Right ventricle myocardium superior (tissue), 1 donor: Measurements from ENCODE around the gene ATP13A2. TPM values are rescaled to one million over a fixed set of nuclear protein-coding genes. Genes with fewer than 3 reads are reported as not detected.

Experiments
- ATAC-seq: fragments of 200-7000 bp; cut with Tn5 transposase; one replicate; pipeline ENCODE4 v1.9.1; 2020; ENCODE audit warnings: mild to moderate bottlenecking; ENCODE audit not compliant: poor library complexity
- DNase-seq: peaks from one replicate; pipeline ENCODE4 v3.0.0-alpha.2; 2020
- intact Hi-C: fragments of 100-400 bp; cut with DNase I; formaldehyde crosslinking; loops from one replicate; pipeline ENCODE4 v1.11.2; 2022
- total RNA-seq: library from RNA; stranded (reverse); fragmentation: NEBNext Ultra II Directional; extraction: Animal tissue kit (Norgen Biotek cat#: 25700); gene quantifications from one replicate; pipeline ENCODE4 v1.2.1, GENCODE V29; 2021
- donor health status: DM: no; HTN: yes; CAD: no; lungs with severe emphysema.

ATP13A2 gene
- total RNA-seq, 1 donor from 2014 or later, result 15.6 TPM

GRCh38 chr1:17012775-17013490 lies 1.2 kb upstream of the ATP13A2 start:
- ATAC-seq (no peak), DNase-seq (no peak)
- intact Hi-C loops, result no loop called here

GRCh38 chr1:17011092-17011438 lies 663 bp downstream of the ATP13A2 start:
- ATAC-seq (peak; percentile 10), DNase-seq (no peak)
- intact Hi-C loops, result no loop called here

- intact Hi-C loops, result no loop called here
- DNase-seq (no peak), ATAC-seq (peak; percentile 14)
Measured at GRCh38 chr1:17009706-17010105, 2.0 kb downstream of the ATP13A2 start.

DNA sequence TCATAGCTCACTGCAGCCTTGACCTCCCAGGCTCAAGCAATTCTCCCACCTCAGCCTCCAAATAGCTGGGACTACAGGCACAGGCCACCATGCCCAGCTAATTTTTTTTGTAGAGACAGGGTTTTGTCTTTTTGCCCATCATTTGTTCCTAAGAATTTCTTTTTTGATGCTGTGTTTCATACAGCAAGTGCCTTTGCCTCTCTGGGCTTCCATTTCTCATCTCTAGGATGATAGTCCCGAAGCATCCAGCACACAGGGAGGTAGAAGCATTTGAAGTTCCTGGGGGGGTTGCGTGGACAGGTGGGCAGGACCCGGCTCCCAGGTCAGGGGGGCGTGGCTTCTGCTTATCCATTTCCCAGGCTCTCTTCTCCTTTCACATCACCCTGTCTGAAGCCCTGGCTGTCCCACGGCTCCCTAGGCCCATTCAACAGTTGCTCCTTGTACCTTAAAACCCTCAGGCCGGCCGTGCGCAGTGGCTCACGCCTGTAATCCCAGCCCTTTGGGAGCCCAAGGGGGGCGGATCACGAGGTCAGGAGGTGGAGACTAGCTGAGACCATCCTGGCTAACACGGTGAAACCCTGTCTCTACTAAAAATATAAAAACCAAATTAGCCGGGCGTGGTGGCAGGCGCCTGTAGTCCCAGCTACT lies 3.4 kb downstream of the ATP13A2 start:
- ATAC-seq, result no peak
- no peak for DNase-seq
- intact Hi-C loops, result no loop called here

DNA sequence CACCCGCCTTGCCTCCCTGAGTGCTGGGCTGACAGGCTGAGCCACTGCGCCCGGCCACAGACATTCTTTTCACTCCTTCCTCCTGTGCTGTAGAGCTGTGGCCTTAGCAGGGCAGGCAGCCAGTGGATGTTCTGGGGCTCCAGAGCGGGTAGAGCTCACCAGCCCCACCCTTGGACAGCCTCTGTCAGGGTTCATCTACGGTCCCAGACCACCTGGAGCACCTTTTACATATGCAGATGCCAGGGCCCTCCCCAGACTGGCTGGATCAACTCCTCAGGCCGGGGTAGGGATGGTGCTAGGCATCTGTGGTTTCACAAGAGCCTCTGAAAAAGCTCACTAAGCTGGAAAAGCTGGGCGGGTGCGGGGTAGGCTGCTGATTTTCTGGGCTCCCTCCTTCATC lies 4.6 kb downstream of the ATP13A2 start:
- DNase-seq (no peak), ATAC-seq (no peak)
- intact Hi-C loops, result no loop called here

DNA sequence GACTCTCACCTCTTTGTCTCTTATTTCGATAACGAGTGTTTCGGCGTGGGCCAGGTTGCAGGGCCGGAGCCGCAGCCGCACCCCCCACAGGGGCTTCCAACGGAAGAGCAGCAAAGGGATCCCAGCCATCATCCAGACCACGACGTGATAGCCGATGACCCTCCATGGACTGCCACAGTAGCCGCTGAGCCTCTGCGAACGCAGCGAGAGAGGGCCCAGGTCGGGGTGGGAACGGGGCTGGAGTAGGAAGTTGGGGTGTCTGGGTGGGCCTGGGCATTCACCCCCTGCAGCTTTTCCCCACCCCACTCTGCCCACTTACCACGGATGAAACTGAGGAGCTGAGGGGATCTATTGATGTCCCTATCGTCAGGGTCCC lies 6.4 kb downstream of the ATP13A2 start:
- DNase-seq, result no peak
- no peak for ATAC-seq
- intact Hi-C loops, result no loop called here

- DNase-seq, result no peak
- intact Hi-C loops, result no loop called here
- no peak for ATAC-seq
Measured at GRCh38 chr1:17004466-17005364, 7.0 kb downstream of the ATP13A2 start.

DNA sequence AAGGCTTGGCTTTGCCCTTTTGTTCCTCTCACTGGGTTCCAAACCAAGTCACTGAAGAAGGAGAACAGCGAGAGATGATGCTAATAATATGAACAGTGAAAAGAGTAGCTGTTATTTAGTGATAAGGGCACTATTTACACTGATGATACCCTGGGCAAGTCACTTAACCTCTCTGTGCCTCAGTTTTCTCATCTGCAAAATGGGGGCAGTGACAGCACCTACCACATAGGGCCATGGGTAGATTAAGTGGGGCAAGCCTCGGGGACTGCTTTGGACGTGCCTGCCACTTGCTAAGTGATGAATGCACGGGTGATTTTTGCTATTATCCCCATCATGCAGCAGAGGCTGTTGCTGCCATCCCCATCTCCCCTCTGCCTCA lies 9.2 kb downstream of the ATP13A2 start:
- no peak for ATAC-seq
- DNase-seq, result no peak
- intact Hi-C loops, result no loop called here

DNA sequence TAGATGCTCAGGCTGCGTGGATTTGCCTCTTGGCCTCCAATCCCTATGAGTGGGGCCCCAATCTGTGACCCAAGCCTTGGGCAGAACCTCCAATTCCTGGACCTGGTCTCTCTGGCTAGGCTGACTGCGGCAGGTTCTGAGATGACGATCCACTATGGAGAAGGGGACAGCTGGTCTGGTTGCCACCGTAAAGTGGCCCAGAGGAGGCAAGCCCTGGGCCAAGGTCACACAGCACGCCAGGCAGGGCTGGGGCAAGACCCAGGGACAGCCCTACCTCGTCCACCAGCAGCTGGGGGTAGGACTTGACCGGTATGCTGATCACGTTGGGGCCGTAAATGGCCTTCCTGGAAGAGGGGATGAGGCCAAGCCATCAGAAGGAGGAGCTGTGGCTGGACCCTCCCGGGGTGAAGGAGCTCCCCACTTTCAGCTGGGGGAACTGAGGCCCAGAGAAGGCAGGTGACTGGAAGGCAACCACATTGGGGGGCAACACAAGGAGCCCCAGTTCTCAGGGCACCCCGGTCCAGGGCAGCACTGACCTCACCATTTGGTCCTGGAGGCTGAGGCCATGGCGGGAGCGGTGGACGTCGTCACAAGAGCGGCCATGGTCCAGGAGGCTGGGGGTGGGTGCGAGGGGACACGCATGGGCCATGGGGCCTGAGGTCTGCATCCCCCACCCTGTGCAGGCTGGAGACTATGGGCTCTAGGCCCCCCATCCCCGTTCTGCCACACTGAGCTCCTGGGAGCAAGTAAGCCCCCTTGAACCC lies 9.8 kb downstream of the ATP13A2 start:
- intact Hi-C loops, result no loop called here
- DNase-seq (no peak), ATAC-seq (no peak)

DNA sequence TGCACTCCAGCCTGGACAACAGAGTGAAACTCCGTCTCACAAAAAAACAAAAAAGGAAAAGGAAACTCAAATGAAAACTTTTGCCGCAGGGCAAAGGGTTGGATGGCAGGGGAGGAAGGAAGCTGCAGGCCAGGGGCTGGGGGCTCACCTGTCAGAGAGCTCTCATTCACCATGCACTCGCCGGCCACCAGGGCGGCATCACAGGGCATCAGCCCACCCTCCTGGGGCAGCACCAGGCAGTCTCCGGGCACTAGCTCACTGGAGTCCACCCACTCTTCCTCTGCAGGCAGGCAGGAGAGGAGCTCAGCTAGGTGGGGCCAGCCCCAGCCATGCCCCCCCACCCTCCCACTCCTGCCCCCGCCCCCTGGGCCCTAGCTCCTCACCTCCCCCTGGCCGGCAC lies 11.9 kb downstream of the ATP13A2 start:
- no peak for DNase-seq
- ATAC-seq, result no peak
- intact Hi-C loops, result no loop called here

DNA sequence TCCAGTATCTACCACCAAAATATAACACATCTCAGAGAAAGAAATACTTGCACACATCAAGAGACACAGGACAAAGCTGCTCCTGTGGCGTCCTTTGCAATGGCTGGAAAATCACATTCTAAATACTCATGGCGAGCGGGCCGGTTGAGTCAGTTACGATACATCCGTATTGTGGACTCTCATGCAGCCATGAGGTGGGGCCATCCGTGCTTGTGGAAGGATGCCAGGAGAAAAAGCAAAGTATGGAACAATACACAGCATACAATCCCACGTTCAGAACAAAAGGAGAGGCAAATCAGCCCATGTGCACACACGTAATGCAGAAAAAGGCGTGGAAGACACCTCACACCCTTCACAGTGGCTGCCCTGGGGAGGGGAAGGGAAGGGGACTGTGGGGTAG lies 13.1 kb downstream of the ATP13A2 start:
- ATAC-seq (no peak), DNase-seq (no peak)
- intact Hi-C loops, result no loop called here

- no peak for DNase-seq
- intact Hi-C loops, result no loop called here
- no peak for ATAC-seq
Measured at GRCh38 chr1:16996845-16997244, 14.9 kb downstream of the ATP13A2 start.

DNA sequence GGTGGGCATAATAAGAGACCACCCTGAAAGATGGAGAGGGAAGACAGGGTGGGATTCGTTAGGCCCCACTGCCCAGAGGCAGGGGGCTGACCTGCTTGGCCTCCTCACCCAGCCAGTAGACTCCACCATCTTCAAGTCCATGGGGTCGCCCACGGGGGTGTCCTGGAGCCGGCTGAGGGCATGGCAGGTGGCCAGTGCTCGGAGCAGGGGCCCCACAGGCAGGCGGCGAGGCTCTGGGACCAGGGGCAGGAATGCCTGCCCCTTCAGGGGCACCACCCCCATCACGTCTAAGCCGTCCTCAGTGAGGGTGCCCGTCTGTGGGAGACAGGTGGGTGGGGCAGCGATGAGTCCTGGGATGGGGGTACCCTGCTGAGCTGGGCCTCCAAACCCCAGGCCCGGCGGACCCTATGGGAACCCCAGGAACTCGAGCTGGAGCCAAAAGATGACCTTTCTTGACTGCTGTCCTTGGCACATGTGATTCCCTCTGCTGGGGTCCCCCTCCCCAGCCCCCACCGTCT lies 18.1 kb downstream of the ATP13A2 start:
- intact Hi-C loops, result no loop called here
- ATAC-seq (no peak), DNase-seq (no peak)

DNA sequence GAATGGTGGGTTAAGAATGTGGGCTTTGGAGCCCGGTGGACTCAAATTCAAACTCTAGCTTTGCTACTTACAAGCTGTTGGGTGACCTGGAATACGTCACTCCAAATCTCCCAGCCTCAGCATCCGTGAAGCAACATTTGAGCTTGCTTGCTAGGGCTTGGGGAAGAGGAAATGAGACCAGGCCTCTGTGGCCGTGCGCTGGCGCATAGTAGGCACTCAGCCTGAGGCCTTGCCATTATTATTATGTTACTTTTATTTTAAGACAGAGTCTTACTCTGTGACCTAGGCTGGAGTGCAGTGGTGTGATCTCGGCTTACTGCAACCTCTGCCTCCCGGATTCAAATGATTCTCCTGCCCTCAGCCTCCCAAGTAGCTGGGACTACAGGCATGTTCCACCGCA lies 19.1 kb downstream of the ATP13A2 start:
- DNase-seq (no peak), ATAC-seq (no peak)
- intact Hi-C loops, result no loop called here

DNA sequence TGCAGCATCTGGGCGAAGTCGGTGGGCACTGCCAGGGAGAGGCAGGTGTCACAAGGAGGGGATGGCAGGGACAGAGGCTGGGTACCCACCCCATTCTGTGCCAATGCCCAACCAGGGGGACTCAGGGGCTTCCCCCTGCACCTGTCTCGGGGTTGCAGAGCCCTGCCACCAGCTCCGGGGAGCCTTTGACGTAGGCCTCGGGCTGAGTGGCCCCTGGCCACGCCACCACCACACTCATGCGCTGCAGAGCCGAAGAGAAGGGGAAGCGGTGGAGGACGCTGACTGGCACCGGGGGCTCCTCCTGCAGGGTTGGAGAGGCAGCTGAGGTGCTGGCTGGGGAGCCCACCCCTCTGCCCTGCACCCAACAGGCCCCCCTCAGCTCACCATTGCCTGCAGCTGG lies 19.6 kb downstream of the ATP13A2 start:
- intact Hi-C loops, result no loop called here
- DNase-seq (no peak), ATAC-seq (no peak)

DNA sequence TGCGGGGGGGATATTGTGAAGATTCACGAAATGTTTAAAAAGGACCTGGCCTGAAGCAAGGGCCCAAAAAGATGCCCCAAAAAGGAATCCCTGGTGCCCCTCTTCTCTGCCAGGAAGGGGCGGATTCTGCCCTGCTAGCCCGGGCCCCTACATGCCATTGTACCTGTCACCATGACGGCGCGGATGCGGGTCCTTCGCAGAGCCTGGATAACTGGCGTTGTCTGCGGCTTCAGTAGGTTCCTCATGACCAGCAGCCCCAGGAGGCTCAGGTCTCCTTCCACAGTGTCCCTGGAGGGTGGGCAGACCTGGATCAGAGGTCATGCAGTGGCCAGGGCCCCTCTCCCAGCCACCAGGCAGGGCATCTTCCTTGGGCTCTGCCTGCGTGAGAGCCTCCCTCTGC lies 20.2 kb downstream of the ATP13A2 start:
- intact Hi-C loops, result no loop called here
- ATAC-seq (no peak), DNase-seq (no peak)

DNA sequence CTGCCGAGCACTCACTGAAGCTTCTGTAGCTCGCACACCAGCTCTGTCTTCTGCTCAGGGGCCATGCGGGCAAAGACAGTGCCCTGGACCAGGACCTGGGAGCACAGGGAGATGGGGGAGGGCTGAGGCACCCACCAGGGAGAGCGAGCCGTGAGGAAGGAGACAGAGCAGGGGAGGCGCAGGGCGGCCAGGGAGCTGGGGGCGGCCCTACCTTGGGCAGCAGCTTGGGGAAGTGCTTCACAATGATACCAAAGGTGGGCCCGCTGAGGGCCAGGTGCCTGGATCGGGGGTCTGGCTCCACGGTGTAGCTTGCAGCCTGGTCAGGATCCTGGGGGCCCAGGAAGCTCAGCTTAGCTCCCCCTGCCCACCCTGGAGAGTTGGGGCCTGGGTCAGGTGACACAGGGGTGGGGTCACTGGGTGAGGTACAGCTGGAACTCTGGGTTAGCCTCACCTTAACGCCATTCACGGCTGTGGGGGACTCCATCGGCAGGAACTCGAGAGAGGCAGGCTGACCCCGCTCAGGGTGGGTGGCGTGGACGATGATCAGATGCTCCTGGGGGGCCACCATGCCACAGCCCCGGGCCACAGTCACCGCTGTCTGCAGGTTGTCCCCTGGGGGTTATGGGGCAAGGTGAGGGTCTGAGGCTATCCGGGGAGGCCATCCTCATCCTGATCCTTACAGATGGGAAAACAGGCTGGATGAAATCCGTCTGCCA lies 21.9 kb downstream of the ATP13A2 start:
- intact Hi-C loops, result no loop called here
- DNase-seq (no peak), ATAC-seq (no peak)

DNA sequence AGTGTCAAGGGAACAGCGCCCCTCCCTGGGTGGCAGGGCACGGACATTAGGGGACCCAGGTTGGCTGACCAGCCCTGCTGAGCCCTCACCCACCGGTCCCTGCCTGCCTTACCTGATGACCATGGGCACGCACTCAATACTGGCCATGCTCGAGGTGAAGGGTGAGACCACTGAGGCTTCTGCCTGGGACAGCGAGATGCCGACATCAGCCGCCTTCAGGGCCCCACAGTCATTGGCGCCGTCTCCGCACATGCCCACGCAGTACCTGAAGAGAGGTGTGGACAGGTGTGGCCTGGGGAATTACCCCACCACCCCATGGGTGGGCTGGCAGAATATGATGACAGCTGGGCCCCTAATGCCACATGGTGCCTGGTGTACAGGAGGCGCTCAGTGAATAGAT lies 23.5 kb downstream of the ATP13A2 start:
- ATAC-seq (no peak), DNase-seq (no peak)
- intact Hi-C loops, result no loop called here
